HG02852 (cell line): ENCODE data around the gene ZSWIM5.
"Not testable (repeated sequence)": the region's sequence is repeated elsewhere in the genome, so short reads cannot be mapped to it uniquely, and the experiment has no call there.

Experiments used
- ATAC-seq: cut with Tn5 transposase; IDR thresholded peaks from one replicate; pipeline ENCODE4 v1.9.1; 2021; ENCODE audit warnings: mild to moderate bottlenecking, moderate library complexity; ENCODE audit not compliant: unreplicated experiment

The ZSWIM5 gene

DNA sequence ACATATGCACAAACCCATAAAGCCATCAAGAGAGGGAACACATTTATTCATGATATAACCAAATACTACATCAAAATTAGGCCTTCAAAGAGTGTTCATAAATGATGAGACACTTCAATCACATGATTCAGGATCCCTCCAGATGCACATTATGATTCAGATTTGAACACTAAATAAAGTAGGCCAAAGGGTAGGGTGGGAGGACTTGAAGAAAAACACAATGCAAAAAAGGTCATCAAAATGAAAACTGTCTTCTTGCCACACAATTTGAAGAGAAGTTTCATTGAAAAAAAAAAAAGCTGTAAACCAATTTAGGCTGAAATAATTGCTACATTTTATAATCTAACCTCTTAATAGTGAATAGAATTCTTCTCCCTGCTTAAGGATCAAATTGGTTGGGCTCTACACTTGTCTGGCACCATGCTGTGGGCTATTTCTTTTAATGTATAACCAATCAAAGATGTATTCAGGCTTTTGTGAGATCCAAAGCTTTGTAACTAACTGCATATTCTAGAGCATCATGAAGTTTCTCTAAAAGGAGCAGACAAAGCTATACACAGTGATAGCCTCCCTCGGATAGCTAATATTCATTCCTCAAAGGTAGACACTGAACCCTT lies 58.1 kb downstream of the ZSWIM5 start:
- ATAC-seq = no peak

DNA sequence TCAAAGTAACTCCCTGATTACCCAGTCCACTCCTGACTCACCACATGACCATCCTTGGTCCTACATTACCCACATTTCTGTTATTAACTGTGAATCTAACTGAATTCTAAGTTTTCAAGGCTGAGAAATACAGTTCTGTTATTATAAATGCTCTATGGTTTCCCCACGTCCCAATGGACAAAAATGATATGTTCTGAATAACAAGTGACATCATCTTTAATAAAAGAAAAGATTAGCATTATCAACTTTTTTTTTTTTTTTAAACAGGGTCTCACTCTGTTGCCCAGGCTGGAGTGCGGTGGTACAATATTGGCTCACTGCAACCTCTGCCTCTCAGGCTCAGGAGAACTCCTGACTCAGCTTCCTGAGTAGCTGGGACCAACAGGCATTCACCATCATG lies 59.6 kb downstream of the ZSWIM5 start:
- ATAC-seq = no peak

DNA sequence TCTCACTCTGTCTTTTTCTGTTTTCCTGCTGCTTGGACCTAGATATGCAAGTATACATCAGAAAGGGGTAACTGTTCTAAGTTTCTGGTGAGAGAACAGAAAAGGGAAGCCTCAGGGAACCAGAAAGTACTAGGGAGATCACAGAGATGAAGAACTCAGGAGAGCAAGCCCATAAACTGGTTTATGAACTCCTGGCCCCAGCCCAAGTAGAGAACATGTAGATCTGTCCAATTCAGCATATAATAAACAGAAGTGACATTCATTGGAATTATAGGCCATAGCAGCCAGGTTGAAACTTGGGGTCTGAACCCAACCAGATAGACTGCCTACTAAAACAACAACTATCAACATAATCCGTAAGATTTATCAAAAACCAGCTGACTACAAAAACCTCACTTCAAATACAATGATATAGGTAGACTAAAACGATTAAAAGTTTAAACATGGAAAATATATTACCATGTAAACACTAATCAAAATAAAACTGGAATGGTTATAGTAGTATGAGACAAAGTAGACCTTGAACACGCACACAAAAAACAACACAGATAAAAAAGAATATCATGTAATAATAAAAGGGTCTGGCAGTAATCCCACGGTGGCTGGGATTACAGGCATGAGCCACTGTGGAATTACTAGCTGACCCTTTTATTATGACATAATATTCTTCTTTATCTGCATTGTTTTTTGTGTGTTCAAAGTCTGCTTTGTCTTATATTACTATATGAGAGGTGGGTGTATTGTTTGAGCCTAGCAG lies 65.0 kb downstream of the ZSWIM5 start:
- no peak for ATAC-seq

DNA sequence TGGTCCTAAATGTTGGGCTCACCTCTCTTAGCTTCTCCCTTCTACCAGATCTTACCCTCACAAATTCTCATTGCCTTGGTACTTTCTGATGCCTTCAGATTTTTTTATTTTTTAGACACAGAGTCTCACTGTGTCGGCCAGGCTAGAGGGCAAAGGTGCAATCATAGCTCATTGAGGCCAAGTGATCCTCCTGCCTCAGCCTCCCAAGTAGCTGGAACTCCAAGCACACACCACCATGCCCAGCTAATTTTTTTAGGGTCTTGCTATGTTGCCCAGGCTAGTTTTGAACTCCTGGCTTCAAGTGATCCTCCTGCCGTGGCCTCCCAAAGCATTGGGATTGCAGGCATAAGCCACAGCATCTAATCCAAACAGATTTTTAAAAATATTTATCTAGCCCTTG lies 69.4 kb downstream of the ZSWIM5 start:
- no peak for ATAC-seq

DNA sequence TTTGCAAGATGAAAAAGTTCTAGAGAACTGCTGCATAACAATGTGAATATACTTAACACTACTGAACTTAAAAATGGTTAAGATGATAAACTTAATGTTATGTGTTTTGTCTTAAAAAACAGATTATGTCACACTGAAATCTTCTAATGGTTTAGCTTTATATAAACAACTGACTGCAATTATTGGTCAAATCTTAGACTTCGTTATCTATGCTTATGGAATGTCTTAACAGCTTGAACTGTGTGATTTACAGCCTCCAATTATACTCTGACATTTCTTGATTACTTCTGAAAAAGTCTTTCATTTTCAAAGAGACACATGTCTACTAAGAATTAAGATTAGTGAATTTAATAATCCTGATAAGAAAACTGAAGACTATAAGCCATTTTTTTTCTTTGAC lies 71.1 kb downstream of the ZSWIM5 start:
- no peak for ATAC-seq

DNA sequence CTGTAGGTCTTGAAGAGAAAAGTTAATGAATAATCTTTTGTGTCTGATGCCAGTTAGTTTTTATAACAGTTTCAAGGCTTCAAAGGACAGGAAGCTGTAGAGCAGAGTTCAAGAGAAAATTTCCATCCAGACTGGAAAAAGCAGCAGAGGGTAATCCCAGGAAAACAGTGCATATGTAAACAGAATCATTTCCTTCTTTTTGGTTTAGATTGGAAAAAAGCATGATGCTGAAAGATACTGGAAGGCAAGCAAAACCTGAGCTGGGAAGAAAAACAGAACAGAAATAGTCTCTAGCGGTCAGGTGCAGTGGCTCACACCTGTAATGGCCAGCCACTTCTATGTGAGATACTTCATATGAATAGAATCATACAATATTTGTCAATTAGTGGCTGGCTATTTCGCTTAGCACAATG lies 71.9 kb downstream of the ZSWIM5 start:
- no peak for ATAC-seq

DNA sequence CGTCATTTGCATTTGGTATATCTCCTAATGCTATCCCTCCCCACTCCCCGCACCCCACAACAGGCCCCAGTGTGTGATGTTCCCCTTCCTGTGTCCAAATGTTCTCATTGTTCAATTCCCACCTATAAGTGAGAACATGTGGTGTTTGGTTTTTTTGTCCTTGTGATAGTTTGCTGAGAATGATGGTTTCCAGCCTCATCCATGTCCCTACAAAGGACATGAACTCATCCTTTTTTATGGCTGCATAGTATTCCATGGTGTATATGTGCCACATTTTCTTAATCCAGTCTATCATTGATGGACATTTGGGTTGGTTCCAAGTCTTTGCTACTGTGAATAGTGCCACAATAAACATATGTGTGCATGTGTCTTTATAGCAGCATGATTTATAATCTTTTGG lies 73.7 kb downstream of the ZSWIM5 start:
- not testable (repeated sequence) for ATAC-seq

DNA sequence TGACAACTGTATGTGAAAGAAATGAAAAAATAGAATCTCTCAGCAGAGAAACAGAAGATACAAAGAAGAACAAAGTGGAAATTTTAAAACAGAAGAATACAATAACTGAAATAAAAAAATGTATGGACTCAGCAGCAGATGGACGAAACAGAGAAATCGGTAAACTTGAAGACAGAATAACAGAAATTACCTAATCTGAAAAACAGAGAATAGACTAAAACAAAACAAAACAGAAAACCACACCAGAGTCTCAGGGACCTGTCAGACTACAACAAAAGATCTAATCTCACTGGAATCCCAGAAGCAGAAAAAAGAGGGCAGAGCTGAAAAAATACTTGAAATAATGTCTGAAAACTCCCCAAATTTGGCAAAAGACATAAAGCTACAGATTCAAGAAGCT lies 83.0 kb downstream of the ZSWIM5 start:
- no peak for ATAC-seq

DNA sequence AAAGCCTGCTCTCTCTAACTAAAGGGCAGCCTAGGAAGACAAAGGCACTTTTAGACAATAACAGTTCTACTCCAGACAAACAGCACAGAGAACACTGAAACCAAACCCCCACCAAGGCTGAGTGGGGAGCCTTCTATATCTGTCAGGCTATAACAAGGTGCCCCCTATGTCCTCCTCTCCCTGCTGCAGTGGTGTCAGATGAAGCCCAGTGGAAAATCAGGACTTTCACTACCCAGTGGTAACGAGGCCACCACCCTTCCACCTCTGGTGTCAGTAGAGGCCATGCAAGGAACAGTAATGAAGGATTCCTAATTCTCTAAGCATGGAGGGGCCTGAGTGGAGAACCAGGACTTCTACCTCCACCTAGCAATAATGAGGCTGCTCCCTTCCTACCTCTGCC lies 83.7 kb downstream of the ZSWIM5 start:
- no peak for ATAC-seq

DNA sequence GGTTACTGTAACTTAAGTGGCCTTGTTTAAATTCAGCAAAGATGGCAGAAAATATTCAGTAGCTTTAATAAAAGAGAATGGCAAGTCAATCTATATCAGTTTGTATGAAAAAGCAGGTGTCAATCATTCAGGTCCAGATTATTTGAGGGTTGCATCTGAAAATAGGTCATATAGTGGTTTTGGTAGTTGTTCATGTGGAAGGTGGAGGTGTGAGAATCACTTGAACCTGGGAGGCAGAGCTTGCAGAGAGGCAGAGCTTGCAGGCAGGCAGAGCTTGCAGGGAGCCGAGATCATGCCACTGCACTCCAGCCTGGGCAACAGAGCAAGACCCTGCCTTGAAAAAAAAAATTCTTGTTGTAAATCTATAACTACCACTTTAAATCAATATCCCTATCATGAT lies 88.6 kb downstream of the ZSWIM5 start:
- no peak for ATAC-seq

DNA sequence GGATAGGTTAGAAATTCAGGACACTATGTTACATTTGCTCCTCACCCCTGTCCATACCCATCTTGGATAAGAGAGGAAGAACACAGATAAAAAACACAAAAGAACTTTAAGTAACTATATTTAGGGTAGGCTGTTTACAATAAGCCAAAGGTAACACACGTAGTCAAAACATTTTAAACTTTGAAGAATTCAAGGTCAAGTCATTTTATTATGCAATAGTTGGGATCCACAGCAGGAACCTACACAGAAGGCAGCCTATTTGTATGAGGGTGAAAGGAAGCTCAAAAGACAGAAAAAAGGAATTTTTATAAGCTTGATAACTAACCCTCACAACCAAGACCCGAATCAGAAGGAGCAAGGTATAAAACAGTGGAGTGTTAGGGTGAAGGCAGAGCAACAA lies 89.6 kb downstream of the ZSWIM5 start:
- ATAC-seq = no peak

DNA sequence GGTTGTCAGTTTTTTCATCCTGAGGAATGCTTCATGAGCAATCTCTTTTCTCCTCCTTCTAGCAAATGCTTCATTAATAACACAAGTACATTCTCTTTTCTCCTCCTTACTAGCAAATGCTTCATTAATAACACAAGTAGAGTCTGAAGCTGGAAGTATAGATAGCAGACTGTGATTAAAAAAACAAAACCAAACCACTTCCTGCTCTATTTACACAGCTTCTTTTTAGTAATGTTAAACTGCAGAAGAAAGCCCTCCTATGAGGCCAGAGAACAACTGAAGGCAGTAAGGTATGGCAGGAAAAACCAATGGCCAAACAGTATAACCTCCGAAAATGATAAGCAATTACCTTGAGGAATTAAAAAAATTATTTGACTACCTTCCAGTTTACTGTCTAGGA lies 90.1 kb downstream of the ZSWIM5 start:
- ATAC-seq = no peak

DNA sequence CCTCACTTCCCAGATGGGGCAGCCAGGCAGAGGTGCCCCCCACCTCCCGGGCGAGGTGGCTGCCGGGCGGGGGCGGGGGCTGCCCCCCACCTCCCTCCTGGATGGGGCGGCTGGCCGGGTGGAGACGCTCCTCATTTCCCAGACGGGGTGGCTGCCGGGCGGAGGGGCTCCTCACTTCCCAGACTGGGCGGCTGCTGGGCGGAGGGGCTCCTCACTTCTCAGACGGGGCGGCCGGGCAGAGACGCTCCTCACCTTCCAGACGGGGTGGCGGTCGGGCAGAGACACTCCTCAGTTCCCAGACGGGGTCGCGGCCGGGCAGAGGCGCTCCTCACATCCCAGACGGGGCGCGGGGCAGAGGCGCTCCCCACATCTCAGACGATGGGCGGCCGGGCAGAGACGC lies 91.2 kb downstream of the ZSWIM5 start:
- not testable (repeated sequence) for ATAC-seq

DNA sequence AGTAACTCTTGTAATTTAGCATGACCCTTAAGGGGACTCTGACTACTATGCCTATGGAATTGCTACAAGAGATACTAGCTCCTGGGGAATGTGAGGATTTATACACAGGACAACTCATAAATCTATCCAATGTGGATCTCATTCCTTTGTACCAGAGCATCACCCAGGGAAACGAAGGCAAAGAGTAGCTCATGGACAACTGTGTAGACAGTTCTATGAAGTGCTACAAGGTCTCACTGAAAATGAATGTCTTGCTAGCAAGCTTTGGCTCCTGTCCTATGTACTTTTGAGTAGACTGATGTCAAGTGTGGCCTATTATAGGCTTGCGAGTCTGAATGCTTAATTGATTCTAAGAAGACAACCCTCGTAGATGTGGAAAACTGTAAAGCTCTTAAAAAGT lies 93.7 kb downstream of the ZSWIM5 start:
- no peak for ATAC-seq

DNA sequence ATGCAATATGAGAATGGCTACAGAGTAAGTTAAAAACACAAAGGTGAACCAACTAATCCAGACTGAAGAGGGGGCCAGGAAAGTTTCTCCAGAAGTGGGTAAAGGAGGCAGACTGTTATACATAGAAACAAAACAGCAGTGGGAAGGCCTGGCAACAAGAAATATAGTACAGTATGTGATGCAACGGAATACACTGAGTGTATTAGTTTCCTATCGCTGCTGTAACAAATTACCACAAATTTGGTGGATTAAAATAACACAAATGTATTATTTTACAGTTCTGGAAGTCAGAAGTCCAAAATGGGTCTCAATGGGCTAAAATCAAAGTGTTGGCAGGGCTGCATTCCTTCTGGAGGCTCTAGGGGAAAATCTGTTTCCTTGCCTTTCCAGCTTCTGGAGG lies 95.2 kb downstream of the ZSWIM5 start:
- ATAC-seq = no peak

DNA sequence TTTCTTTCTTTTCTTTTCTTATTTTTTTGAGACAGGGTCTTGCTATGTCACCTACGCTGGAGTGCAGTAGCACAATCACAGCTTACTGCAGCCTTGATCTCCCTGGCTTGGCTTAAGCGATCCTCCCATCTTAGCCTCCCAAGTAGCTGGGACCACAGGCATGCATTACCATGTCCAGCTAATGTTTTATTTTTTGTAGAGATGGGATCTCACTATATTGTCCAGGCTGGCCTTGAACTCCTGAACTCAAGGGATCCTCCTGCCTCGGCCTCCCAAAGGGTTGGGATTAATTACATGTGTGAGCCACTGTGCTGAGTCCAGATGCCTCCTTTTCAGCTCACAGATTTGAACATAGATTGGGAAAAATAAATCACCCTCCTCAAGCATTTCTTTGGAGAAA lies 98.6 kb downstream of the ZSWIM5 start:
- ATAC-seq = no peak

DNA sequence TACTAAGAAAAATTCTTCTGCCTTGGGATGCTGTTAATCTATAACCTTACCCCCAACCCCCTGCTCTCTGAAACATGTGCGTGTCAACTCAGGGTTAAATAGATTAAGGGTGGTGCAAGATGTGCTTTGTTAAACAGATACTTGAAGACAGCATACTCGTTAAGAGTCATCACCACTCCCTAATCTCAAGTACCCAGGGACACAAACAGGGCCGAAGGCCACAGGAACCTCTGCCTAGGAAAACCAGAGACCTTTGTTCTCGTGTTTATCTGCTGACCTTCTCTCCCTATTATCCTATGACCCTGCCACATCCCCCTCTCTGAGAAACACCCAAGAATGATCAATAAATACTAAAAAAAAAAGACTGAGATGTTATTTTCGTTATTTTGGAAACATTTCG lies 99.5 kb downstream of the ZSWIM5 start:
- not testable (repeated sequence) for ATAC-seq

DNA sequence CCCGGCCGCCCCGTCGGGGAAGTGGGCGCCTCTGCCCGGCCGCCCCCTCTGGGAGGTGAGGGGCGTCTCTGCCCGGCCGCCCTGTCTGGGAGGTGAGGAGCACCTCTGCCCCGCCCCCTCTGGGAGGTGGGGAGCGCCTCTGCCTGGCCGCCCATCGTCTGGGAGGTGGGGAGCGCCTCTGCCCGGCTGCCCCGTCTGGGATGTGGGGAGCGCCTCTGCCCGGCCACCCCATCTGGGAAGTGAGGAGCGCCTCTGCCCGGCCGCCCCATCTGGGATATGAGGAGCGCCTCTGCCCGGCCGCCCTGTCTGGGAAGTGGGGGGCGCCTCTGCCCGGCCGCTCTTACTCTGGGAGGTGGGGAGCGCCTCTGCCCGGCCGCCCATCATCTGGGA lies 100.3 kb downstream of the ZSWIM5 start:
- not testable (repeated sequence) for ATAC-seq

DNA sequence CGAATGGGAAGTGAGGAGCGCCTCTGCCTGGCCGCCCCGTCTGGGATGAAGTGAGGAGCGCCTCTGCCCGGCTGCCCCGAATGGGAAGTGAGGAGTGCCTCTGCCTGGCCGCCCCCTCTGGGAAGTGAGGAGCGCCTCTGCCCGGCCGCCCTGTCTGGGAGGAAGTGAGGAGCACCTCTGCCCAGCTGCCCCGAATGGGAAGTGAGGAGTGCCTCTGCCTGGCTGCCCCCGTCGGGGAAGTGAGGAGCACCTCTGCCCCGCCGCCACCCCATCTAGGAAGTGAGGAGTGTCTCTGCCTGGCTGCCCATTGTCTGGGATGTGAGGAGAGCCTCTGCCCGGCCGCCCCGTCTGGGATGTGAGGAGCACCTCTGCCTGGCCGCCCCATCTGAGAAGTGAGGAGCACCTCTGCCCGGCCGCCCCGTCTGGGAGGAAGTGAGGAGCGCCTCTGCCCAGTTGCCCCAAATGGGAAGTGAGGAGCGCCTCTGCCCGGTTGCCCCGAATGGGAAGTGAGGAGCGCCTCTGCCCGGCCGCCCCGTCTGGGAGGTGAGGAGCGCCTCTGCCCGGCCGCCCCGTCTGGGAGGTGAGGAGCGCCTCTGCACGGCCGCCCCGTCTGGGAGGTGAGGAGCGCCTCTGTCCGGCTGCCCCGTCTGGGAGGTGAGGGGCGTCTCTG lies 100.8 kb downstream of the ZSWIM5 start:
- ATAC-seq = not testable (repeated sequence)

DNA sequence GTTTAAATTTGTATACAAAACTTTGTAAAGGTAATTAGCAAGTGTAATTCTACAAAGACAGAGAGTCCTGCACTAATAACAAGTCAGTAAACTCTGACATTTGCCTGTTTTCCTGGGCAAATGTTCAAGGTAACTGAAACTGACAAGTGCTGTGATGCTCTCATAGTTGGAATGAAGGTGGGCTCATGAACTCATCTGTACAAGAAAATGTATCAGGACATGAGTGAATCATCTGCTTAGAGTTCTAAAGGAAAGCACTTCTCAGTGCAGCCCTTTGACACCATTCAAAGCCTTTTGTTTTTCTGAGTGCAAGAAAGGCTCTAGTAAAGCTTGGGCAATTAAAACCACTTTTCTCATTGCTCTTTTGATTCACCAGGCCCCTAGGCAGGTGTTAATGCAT lies 102.9 kb downstream of the ZSWIM5 start:
- no peak for ATAC-seq

DNA sequence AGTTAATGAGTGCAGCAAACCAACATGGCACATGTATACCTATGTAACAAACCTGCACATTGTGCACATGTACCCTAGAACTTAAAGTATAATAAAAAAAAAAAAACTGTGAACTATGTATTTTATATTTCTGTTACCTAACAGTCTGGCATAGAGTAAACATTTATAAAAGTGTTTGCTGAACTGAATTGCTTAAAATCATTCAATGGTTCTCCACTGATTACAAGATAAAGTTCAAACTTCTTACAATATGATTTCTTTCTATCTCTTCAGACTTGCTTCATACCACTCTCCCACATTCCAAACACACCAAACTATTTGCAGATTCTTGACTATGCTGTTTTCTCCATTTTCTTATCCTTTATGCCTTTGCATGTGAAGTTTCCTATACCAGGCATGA lies 104.5 kb downstream of the ZSWIM5 start:
- no peak for ATAC-seq

DNA sequence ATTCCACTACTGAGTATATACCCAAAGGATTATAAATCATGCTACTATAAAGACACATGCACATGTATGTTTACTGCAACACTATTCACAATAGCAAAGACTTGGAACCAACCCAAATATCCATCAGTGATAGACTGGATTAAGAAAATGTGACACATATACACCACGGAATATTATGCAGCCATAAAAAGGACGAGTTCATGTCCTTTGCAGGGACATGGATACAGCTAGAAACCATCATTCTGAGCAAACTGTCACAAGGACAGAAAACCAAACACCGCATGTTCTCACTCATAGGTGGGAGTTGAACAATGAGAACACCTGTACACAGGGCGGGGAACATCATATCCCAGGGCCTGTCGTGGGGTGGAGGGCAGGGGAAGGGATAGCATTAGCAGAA lies 104.9 kb downstream of the ZSWIM5 start:
- not testable (repeated sequence) for ATAC-seq
